RWPE2 (cell line): ENCODE data around the gene FAM181A.

Source experiments
- ATAC-seq: fragments of 200-7000 bp; cut with Tn5 transposase; 3 replicates; pipeline ENCODE4 v1.9.1; 2021; ENCODE audit warnings: low read depth
- DNase-seq: peaks from one replicate; pipeline ENCODE4 v3.0.0-alpha.2; 2020; ENCODE audit warnings: low spot score
- H3K27ac ChIP-seq: fragments of 450-650 bp; 2 replicates; pipeline ENCODE4 v1.5.1; 2017; ENCODE audit warnings: mild to moderate bottlenecking; ENCODE audit not compliant: poor library complexity, severe bottlenecking
- H3K27me3 ChIP-seq: fragments of 250-450 bp; sonication (Bioruptor Pico); 2 replicates; pipeline ENCODE4 v1.5.1; 2021; ENCODE audit warnings: mild to moderate bottlenecking, moderate library complexity; ENCODE audit not compliant: insufficient read depth, poor library complexity, severe bottlenecking
- H3K36me3 ChIP-seq: fragments of 250-450 bp; sonication (Bioruptor Pico); 2 replicates; pipeline ENCODE4 v1.5.1; 2020; ENCODE audit warnings: low read depth, mild to moderate bottlenecking, moderate library complexity
- H3K4me1 ChIP-seq: fragments of 250-450 bp; sonication (Bioruptor Pico); 2 replicates; pipeline ENCODE4 v1.5.1; 2021; ENCODE audit warnings: mild to moderate bottlenecking, moderate library complexity; ENCODE audit not compliant: insufficient read depth, poor library complexity, severe bottlenecking
- H3K4me3 ChIP-seq: fragments of 250-450 bp; sonication (Bioruptor Pico); 2 replicates; pipeline ENCODE4 v1.5.1; 2021; ENCODE audit warnings: mild to moderate bottlenecking, moderate library complexity; ENCODE audit not compliant: severe bottlenecking
- H3K9me3 ChIP-seq: fragments of 250-450 bp; sonication (Bioruptor Pico); 2 replicates; pipeline ENCODE4 v1.5.1; 2021; ENCODE audit warnings: mild to moderate bottlenecking, moderate library complexity; ENCODE audit not compliant: severe bottlenecking
- TF ChIP-seq, protein P1 (sequence below): fragments of 450-650 bp; IDR thresholded peaks from one replicate; pipeline ENCODE4 v1.5.1; 2017; ENCODE audit warnings: mild to moderate bottlenecking, moderate library complexity; ENCODE audit not compliant: poor library complexity, severe bottlenecking

Gene FAM181A

DNA sequence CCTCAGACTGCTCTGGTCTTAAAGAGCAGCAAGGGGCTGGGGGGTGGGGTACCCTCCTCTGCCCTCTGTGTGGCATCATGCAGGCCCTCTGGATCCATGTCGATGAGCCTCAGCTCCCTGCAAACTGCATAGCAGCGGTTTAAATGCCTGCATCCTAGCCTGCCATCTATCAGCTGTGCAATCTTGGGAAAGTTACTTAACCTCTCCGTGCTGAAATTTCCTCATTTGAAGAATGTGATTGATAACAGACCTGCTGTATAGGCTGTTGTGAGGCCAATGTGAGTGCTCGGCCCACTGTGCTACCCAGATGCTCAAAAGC, 3.8 kb downstream of the FAM181A start:
- no peaks in the 10 kb centered on the region for H3K9me3 ChIP-seq
- no peak overlapping the region for H3K27ac ChIP-seq
- H3K4me3 ChIP-seq, result no peak overlapping the region
- ATAC-seq (no peak), DNase-seq (no peak)
- H3K36me3 ChIP-seq, result no peaks in the 10 kb centered on the region
- TF ChIP-seq, protein P1, sequence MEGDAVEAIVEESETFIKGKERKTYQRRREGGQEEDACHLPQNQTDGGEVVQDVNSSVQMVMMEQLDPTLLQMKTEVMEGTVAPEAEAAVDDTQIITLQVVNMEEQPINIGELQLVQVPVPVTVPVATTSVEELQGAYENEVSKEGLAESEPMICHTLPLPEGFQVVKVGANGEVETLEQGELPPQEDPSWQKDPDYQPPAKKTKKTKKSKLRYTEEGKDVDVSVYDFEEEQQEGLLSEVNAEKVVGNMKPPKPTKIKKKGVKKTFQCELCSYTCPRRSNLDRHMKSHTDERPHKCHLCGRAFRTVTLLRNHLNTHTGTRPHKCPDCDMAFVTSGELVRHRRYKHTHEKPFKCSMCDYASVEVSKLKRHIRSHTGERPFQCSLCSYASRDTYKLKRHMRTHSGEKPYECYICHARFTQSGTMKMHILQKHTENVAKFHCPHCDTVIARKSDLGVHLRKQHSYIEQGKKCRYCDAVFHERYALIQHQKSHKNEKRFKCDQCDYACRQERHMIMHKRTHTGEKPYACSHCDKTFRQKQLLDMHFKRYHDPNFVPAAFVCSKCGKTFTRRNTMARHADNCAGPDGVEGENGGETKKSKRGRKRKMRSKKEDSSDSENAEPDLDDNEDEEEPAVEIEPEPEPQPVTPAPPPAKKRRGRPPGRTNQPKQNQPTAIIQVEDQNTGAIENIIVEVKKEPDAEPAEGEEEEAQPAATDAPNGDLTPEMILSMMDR, result no peak
- no peaks in the 10 kb centered on the region for H3K4me1 ChIP-seq
- no peaks in the 10 kb centered on the region for H3K27me3 ChIP-seq

DNA sequence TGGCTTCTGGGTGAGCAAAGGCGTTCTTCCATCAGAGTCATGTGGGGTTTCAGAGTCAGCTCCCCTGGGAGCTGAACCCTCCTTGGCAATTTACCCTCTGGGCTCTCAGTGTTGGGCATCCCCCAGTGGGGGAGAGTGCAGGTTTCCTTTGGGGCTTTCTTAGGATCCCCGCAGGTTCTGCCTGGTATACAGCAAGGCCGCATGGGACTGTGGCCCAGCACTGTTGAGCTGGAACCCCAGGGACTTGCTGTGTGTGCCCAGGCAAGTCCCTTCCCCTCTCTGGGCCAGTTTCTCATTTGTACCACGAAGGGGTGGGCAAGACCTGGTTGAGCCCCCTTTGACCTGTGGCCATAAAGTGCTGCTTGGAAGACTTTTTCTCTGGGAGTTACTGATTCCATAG, 5.5 kb downstream of the FAM181A start:
- Histone ChIP-seq H3K36me3 (no peaks in the 10 kb centered on the region), H3K27ac (no peak overlapping the region), H3K4me3 (no peak overlapping the region), H3K4me1 (peaks cover 7% of the 10 kb centered on the region), H3K9me3 (no peaks in the 10 kb centered on the region), H3K27me3 (no peaks in the 10 kb centered on the region)
- TF ChIP-seq, protein P1, result no peak
- no peak for ATAC-seq
- DNase-seq, result no peak

DNA sequence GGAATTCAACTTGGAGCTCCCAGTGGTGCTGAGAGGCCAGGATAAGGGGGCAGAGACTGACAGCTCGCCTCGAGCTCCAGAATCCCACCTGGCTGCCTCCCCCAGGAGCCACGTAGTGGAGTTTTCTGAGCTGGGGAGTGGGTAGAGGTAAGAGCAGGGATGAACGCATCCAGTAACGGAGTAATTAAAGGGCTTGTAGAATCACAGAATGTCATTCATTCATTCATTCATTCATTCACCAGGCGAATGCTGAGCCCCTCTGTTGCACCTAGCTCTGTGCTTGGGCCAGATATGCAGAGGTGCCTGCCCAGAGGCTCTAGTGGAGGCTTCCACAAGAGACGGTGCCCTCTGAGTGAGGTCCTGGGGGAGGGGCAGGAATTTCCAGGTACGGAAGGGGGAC, 8.1 kb downstream of the FAM181A start:
- Histone ChIP-seq H3K36me3 (no peaks in the 10 kb centered on the region), H3K27me3 (no peaks in the 10 kb centered on the region), H3K27ac (no peak overlapping the region), H3K4me3 (no peak overlapping the region), H3K9me3 (no peaks in the 10 kb centered on the region), H3K4me1 (peaks cover 10% of the 10 kb centered on the region)
- ATAC-seq (no peak), DNase-seq (no peak)
- TF ChIP-seq, protein P1, result no peak

DNA sequence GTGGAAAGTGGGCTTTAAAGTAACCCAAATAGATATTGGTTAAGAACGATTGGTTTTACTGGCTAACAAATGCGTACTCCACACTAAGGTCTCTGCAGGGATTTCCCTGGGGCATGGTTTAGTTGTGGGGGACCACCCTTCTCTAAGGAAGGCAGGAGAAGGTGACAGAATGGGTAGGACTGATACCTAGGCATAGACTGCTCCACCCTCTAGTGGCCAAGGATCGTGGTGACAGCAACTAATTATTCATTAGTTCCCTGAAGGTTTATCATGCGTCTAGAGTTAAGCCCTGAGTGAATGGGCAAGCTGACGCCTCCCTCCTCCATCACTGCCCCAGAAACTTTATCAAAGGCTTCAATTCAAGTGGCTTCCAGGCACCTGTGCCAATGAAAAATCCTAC, 9.1 kb downstream of the FAM181A start:
- Histone ChIP-seq H3K9me3 (no peaks in the 10 kb centered on the region), H3K27me3 (no peaks in the 10 kb centered on the region), H3K4me3 (no peak overlapping the region), H3K4me1 (peaks cover 16% of the 10 kb centered on the region), H3K36me3 (no peaks in the 10 kb centered on the region), H3K27ac (no peak overlapping the region)
- ATAC-seq (peak; percentile 19; the same call in 1 of the 3 replicates), DNase-seq (no peak)
- TF ChIP-seq, protein P1, result peak; percentile 73

DNA sequence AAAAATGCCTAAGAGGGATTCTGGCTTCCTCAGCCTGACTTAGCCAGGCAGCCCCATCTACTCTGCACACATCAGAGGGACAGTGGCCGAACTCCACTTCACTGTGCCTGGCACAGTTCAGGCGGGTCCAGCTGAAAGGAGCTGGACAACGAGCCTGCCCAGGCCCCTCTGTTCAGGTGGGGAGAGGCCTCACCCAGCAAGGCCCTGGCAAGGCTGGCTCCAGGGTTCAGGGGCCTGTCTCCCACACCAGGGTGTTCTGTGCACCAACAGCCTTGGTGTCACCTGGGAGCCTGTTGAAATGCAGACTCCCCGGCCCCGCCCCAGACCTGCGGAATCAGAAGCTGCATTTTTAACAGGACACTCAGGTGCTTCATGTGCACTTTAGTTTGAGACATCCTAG, 9.8 kb downstream of the FAM181A start:
- Histone ChIP-seq H3K36me3 (no peaks in the 10 kb centered on the region), H3K4me1 (peaks cover 23% of the 10 kb centered on the region), H3K9me3 (no peaks in the 10 kb centered on the region), H3K27ac (peak overlapping the region; percentile 32), H3K27me3 (no peaks in the 10 kb centered on the region), H3K4me3 (no peak overlapping the region)
- DNase-seq, result no peak
- ATAC-seq, result no peak
- TF ChIP-seq, protein P1, result no peak
